H9 (cell line): Measurements from ENCODE around the gene USP40. TPM values are rescaled to one million over a fixed set of nuclear protein-coding genes. Genes with fewer than 3 reads are reported as not detected.

ENCODE experiments used
- DNase-seq: peaks from one replicate; pipeline ENCODE4 v3.0.0-alpha.2; 2017
- H2AFZ ChIP-seq: one replicate; pipeline ENCODE4 v1.6.1; 2013; ENCODE audit warnings: mild to moderate bottlenecking, low read length, control low read depth, moderate library complexity
- H2AK5ac ChIP-seq: 2 replicates; pipeline ENCODE4 v1.6.1; 2013; ENCODE audit warnings: low read length, control low read depth, mixed read lengths; ENCODE audit not compliant: insufficient read length
- H2BK120ac ChIP-seq: one replicate; pipeline ENCODE4 v1.6.1; 2013; ENCODE audit warnings: low read depth, mild to moderate bottlenecking, low read length, control low read depth, inconsistent platforms; ENCODE audit not compliant: poor library complexity, severe bottlenecking
- H2BK12ac ChIP-seq: 2 replicates; pipeline ENCODE4 v1.6.1; 2013; ENCODE audit warnings: low read length, control low read depth, mixed read lengths, low read depth; ENCODE audit not compliant: insufficient read length
- H2BK15ac ChIP-seq: 2 replicates; pipeline ENCODE4 v1.6.1; 2013; ENCODE audit warnings: low read depth, low read length, control low read depth
- H2BK20ac ChIP-seq: one replicate; pipeline ENCODE4 v1.6.1; 2013; ENCODE audit warnings: low read depth, mild to moderate bottlenecking, low read length, control low read depth, inconsistent platforms; ENCODE audit not compliant: poor library complexity, severe bottlenecking
- H2BK5ac ChIP-seq: 2 replicates; pipeline ENCODE4 v1.6.1; 2013; ENCODE audit warnings: low read length, control low read depth, mixed read lengths; ENCODE audit not compliant: insufficient read length
- H3K14ac ChIP-seq: 2 replicates; pipeline ENCODE4 v1.6.1; 2013; ENCODE audit warnings: low read length, control low read depth; ENCODE audit not compliant: insufficient read depth
- H3K18ac ChIP-seq: 2 replicates; pipeline ENCODE4 v1.6.1; 2013; ENCODE audit warnings: low read depth, mild to moderate bottlenecking, mixed read lengths, low read length, control low read depth; ENCODE audit not compliant: insufficient read length
- H3K23ac ChIP-seq: 2 replicates; pipeline ENCODE4 v1.6.1; 2013; ENCODE audit warnings: low read length, control low read depth, mixed read lengths, low read depth; ENCODE audit not compliant: insufficient read length
- H3K23me2 ChIP-seq: 2 replicates; pipeline ENCODE4 v1.6.1; 2013; ENCODE audit warnings: low read depth, mild to moderate bottlenecking, mixed read lengths, low read length, control low read depth; ENCODE audit not compliant: insufficient read length, poor library complexity, severe bottlenecking
- H3K27ac ChIP-seq: 2 replicates; pipeline ENCODE4 v1.5.1; 2013; ENCODE audit warnings: low read length, control low read depth, mixed read lengths, low read depth; ENCODE audit not compliant: insufficient read length
- H3K27me3 ChIP-seq: 2 replicates; pipeline ENCODE4 v1.6.1; 2013; ENCODE audit warnings: low read length, control low read depth, inconsistent platforms; ENCODE audit not compliant: insufficient read depth
- H3K4ac ChIP-seq: 2 replicates; pipeline ENCODE4 v1.6.1; 2013; ENCODE audit warnings: low read depth, mild to moderate bottlenecking, control low read depth, inconsistent platforms, low read length, moderate library complexity
- H3K4me1 ChIP-seq: 2 replicates; pipeline ENCODE4 v1.6.1; 2013; ENCODE audit warnings: low read length, control low read depth, inconsistent platforms; ENCODE audit not compliant: insufficient read depth
- H3K4me2 ChIP-seq: 2 replicates; pipeline ENCODE4 v1.6.1; 2013; ENCODE audit warnings: low read length, control low read depth, mixed read lengths; ENCODE audit not compliant: insufficient read length, insufficient read depth
- H3K56ac ChIP-seq: 2 replicates; pipeline ENCODE4 v1.6.1; 2013; ENCODE audit warnings: low read depth, mild to moderate bottlenecking, mixed read lengths, low read length, control low read depth; ENCODE audit not compliant: insufficient read length
- H3K79me1 ChIP-seq: 2 replicates; pipeline ENCODE4 v1.6.1; 2013; ENCODE audit warnings: low read depth, mild to moderate bottlenecking, moderate library complexity, low read length, control low read depth, inconsistent platforms; ENCODE audit not compliant: insufficient read depth, poor library complexity, severe bottlenecking
- H3K79me2 ChIP-seq: 2 replicates; pipeline ENCODE4 v1.6.1; 2013; ENCODE audit warnings: low read length, control low read depth, inconsistent platforms; ENCODE audit not compliant: insufficient read depth
- H3K9ac ChIP-seq: 2 replicates; pipeline ENCODE4 v1.6.1; 2013; ENCODE audit warnings: low read length, control low read depth, mixed read lengths; ENCODE audit not compliant: insufficient read length; ENCODE audit errors: extremely low read depth
- H3K9me3 ChIP-seq: one replicate; pipeline ENCODE4 v1.6.1; 2013; ENCODE audit warnings: low read depth, low read length, inconsistent platforms; ENCODE audit not compliant: control insufficient read depth
- H3T11ph ChIP-seq: one replicate; pipeline ENCODE4 v1.6.1; 2013; ENCODE audit warnings: mild to moderate bottlenecking, low read length, control low read depth, inconsistent platforms
- H4K20me1 ChIP-seq: one replicate; pipeline ENCODE4 v1.6.1; 2013; ENCODE audit not compliant: control insufficient read depth, insufficient read length, insufficient read depth
- H4K5ac ChIP-seq: 2 replicates; pipeline ENCODE4 v1.6.1; 2013; ENCODE audit warnings: low read depth, mild to moderate bottlenecking, mixed read lengths, low read length, control low read depth; ENCODE audit not compliant: insufficient read length
- H4K8ac ChIP-seq: replicated peaks from 2 replicates; pipeline ENCODE4 v1.6.1; 2013; ENCODE audit warnings: low read length, control low read depth, mixed read lengths, low read depth; ENCODE audit not compliant: insufficient read length
- H4K91ac ChIP-seq: 2 replicates; pipeline ENCODE4 v1.6.1; 2013; ENCODE audit warnings: low read depth, mild to moderate bottlenecking, moderate library complexity, mixed read lengths, low read length, control low read depth; ENCODE audit not compliant: insufficient read length
- H3K27ac Mint-ChIP-seq, 3 experiments: 2 replicates in 2 of 3; 3 replicates in 1 of 3; pipeline ENCODE4 v1.8.0; 2020 to 2021; ENCODE audit warnings: mixed read lengths in 3 of 3, mild to moderate bottlenecking in 1 of 3, moderate library complexity in 1 of 3
- H3K27me3 Mint-ChIP-seq: 2 replicates; pipeline ENCODE4 v1.8.0; 2021; ENCODE audit warnings: low read depth, mild to moderate bottlenecking, moderate library complexity, mixed read lengths
- H3K36me3 Mint-ChIP-seq, 3 experiments: 2 replicates in 2 of 3; 3 replicates in 1 of 3; pipeline ENCODE4 v1.8.0; 2020 to 2021; ENCODE audit warnings: low read depth in 3 of 3, mixed read lengths in 3 of 3; ENCODE audit not compliant: insufficient read depth in 1 of 3
- H3K4me1 Mint-ChIP-seq, 2 experiments: 2 replicates each; pipeline ENCODE4 v1.8.0; 2020; ENCODE audit warnings: mixed read lengths in 2 of 2
- H3K4me3 Mint-ChIP-seq, 2 experiments: 2 replicates in 1 of 2; 3 replicates in 1 of 2; pipeline ENCODE4 v1.8.0; 2020 to 2021; ENCODE audit warnings: mild to moderate bottlenecking in 2 of 2, mixed read lengths in 2 of 2, moderate library complexity in 1 of 2
- H3K9me3 Mint-ChIP-seq, 2 experiments: 2 replicates in 1 of 2; 3 replicates in 1 of 2; pipeline ENCODE4 v1.8.0; 2020; ENCODE audit warnings: mild to moderate bottlenecking in 2 of 2, mixed read lengths in 2 of 2, moderate library complexity in 1 of 2
- WGBS: extraction: QIAGEN DNeasy Blood & Tissue Kit; methylation state at CpG from one replicate; pipeline ENCODE4 v1.1.7; 2013; ENCODE audit warnings: missing lambda C conversion rate, low lambda C conversion rate, mixed read lengths; ENCODE audit not compliant: insufficient read length; ENCODE audit errors: extremely low coverage; 5-methylcytosine and 5-hydroxymethylcytosine counted together
- total RNA-seq: library from RNA; stranded (reverse); gene quantifications from 2 replicates; pipeline ENCODE4 v1.2.1, GENCODE V29; 2021
- TF ChIP-seq, protein P1 (sequence below): fragments of 200-600 bp; sonication (generic); conservative IDR thresholded peaks from 3 replicates; pipeline ENCODE4 v1.8.0; 2021; ENCODE audit warnings: antibody characterized with exemption, mild to moderate bottlenecking

USP40 gene
- total RNA-seq, 1 experiment from 2014 or later = 7.5 TPM

- Histone ChIP-seq H3K4ac (no peak overlapping the region), H3K23ac (no peak overlapping the region), H2BK15ac (no peak overlapping the region), H3K14ac (no peak overlapping the region), H2BK120ac (no peak overlapping the region), H4K5ac (no peak overlapping the region), H2BK12ac (no peak overlapping the region), H3K18ac (no peak overlapping the region), H3K9me3 (no peaks in the 10 kb centered on the region), H4K20me1 (no peaks in the 10 kb centered on the region), H2AK5ac (no peak overlapping the region), H4K8ac (no peak overlapping the region), H3K79me2 (no peaks in the 10 kb centered on the region), H3K4me1 (no peaks in the 10 kb centered on the region), H2AFZ (no peak overlapping the region), H2BK5ac (no peak overlapping the region), H2BK20ac (no peak overlapping the region), H3K9ac (no peak overlapping the region), H3K23me2 (no peaks in the 10 kb centered on the region), H3K79me1 (no peaks in the 10 kb centered on the region), H3T11ph (no peak overlapping the region), H3K27me3 (no peaks in the 10 kb centered on the region), H3K27ac (no peak overlapping the region), H3K56ac (no peak overlapping the region), H3K4me2 (no peak overlapping the region), H4K91ac (no peak overlapping the region)
- TF ChIP-seq, protein P1, sequence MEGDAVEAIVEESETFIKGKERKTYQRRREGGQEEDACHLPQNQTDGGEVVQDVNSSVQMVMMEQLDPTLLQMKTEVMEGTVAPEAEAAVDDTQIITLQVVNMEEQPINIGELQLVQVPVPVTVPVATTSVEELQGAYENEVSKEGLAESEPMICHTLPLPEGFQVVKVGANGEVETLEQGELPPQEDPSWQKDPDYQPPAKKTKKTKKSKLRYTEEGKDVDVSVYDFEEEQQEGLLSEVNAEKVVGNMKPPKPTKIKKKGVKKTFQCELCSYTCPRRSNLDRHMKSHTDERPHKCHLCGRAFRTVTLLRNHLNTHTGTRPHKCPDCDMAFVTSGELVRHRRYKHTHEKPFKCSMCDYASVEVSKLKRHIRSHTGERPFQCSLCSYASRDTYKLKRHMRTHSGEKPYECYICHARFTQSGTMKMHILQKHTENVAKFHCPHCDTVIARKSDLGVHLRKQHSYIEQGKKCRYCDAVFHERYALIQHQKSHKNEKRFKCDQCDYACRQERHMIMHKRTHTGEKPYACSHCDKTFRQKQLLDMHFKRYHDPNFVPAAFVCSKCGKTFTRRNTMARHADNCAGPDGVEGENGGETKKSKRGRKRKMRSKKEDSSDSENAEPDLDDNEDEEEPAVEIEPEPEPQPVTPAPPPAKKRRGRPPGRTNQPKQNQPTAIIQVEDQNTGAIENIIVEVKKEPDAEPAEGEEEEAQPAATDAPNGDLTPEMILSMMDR = no peak
- H3K27ac Mint-ChIP-seq = no peak overlapping the region
- H3K36me3 Mint-ChIP-seq = no peaks in the 10 kb centered on the region; a peak in 2 of 7 replicates
- no peak for DNase-seq
- no peak overlapping the region for H3K4me3 Mint-ChIP-seq
- WGBS = no CpG with 5 or more reads among the region's 1 CpG
- H3K9me3 Mint-ChIP-seq = peaks cover 6 to 8% of the 10 kb centered on the region in 2 experiments; a peak in 4 of 5 replicates
- no peaks in the 10 kb centered on the region for H3K4me1 Mint-ChIP-seq
- H3K27me3 Mint-ChIP-seq = peaks cover 2% of the 10 kb centered on the region
These were observed 35.5 kb upstream of the USP40 start for GRCh38 chr2:233602076-233602475.
